Testis (tissue), 3 donors: ENCODE results near the gene KCNA5. TPM values are rescaled to one million over a fixed set of nuclear protein-coding genes. Genes with fewer than 3 reads are reported as not detected.

Source experiments
- DNase-seq: peaks from one replicate; pipeline ENCODE4 v3.0.0-alpha.2; 2019
- H3K27ac ChIP-seq, 2 donors: fragments of 200-600 bp; sonication (generic); one replicate each; pipeline ENCODE4 v1.5.1; 2019
- H3K27me3 ChIP-seq: fragments of 200-600 bp; sonication (generic); one replicate; pipeline ENCODE4 v1.5.1; 2019
- H3K36me3 ChIP-seq: fragments of 200-600 bp; sonication (generic); one replicate; pipeline ENCODE4 v1.5.1; 2017; ENCODE audit warnings: low read depth; ENCODE audit errors: missing control alignments
- H3K4me1 ChIP-seq: fragments of 200-600 bp; sonication (generic); one replicate; pipeline ENCODE4 v1.5.1; 2019
- H3K4me3 ChIP-seq, 2 donors: fragments of 200-600 bp; sonication (generic); one replicate each; pipeline ENCODE4 v1.5.1; 2017 to 2019
- H3K9me3 ChIP-seq: fragments of 200-600 bp; sonication (generic); one replicate; pipeline ENCODE4 v1.5.1; 2017
- POLR2A ChIP-seq: fragments of 450-650 bp; IDR thresholded peaks from one replicate; pipeline ENCODE4 v1.6.1; 2017; ENCODE audit warnings: antibody characterized with exemption, mild to moderate bottlenecking, moderate library complexity
- WGBS, 2 donors: methylation state at CpG; one replicate each; pipeline ENCODE4 v1.1.5; 2018; 5-methylcytosine and 5-hydroxymethylcytosine counted together
- intact Hi-C: fragments of 100-400 bp; cut with DNase I; formaldehyde crosslinking; loops from one replicate; pipeline ENCODE4 v1.15.1; 2023; ENCODE audit warnings: low total_unique reads
- polyA plus RNA-seq: library from polyadenylated mRNA; stranded (reverse); fragments of 350-450 nt; fragmentation: Illumina TruSeq; extraction: RNeasy Lipid Tissue Mini Kit (QIAGEN cat#74804); gene quantifications from one replicate; pipeline ENCODE4 v1.2.3, GENCODE V29; 2014; ENCODE audit warnings: low read depth, low replicate concordance; ENCODE audit not compliant: insufficient read depth
- total RNA-seq, 2 donors: library from RNA; depleted of rRNA; stranded (reverse); fragments of >200 nt; gene quantifications; one replicate each; pipeline ENCODE4 v1.2.3, GENCODE V29; 2016
- TF ChIP-seq, protein P1 (sequence below), 3 experiments: fragments of 450-650 bp in 2 of 3; fragments of 200-600 bp in 1 of 3; sonication (generic) in 1 of 3; IDR thresholded peaks; one replicate each; pipeline ENCODE4 v1.5.1; 2016 to 2019; ENCODE audit warnings: antibody characterized with exemption in 3 of 3, mild to moderate bottlenecking in 2 of 3, moderate library complexity in 1 of 3

KCNA5 gene
- total and polyA plus RNA-seq, 3 donors from 2014 or later: 0.25 to 0.94 (median 0.79) TPM

- intact Hi-C loops: no loop called here
- Histone ChIP-seq H3K4me1 (no peaks in the 10 kb centered on the region), H3K4me3 (no peak overlapping the region), H3K27me3 (no peaks in the 10 kb centered on the region), H3K36me3 (no peaks in the 10 kb centered on the region), H3K27ac (no peak overlapping the region), H3K9me3 (no peaks in the 10 kb centered on the region)
- no peak for TF ChIP-seq POLR2A
- TF ChIP-seq, protein P1, sequence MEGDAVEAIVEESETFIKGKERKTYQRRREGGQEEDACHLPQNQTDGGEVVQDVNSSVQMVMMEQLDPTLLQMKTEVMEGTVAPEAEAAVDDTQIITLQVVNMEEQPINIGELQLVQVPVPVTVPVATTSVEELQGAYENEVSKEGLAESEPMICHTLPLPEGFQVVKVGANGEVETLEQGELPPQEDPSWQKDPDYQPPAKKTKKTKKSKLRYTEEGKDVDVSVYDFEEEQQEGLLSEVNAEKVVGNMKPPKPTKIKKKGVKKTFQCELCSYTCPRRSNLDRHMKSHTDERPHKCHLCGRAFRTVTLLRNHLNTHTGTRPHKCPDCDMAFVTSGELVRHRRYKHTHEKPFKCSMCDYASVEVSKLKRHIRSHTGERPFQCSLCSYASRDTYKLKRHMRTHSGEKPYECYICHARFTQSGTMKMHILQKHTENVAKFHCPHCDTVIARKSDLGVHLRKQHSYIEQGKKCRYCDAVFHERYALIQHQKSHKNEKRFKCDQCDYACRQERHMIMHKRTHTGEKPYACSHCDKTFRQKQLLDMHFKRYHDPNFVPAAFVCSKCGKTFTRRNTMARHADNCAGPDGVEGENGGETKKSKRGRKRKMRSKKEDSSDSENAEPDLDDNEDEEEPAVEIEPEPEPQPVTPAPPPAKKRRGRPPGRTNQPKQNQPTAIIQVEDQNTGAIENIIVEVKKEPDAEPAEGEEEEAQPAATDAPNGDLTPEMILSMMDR (IDR thresholded peaks at IDR 0.05): no peak
- WGBS, 2 donors: 82 to 85% methylated on average over 6 of the region's 6 CpGs
- DNase-seq: no peak
Observed at GRCh38 chr12:5035618-5036017, 8.1 kb upstream of the KCNA5 start.

GRCh38 chr12:5036031-5036430 lies 7.6 kb upstream of the KCNA5 start:
- Histone ChIP-seq H3K27ac (no peak overlapping the region), H3K9me3 (no peaks in the 10 kb centered on the region), H3K4me1 (no peaks in the 10 kb centered on the region), H3K27me3 (no peaks in the 10 kb centered on the region), H3K36me3 (no peaks in the 10 kb centered on the region), H3K4me3 (no peak overlapping the region)
- no peak for DNase-seq
- WGBS, 2 donors: 82 to 86% methylated on average over 7 of the region's 7 CpGs
- TF ChIP-seq POLR2A: no peak
- TF ChIP-seq, protein P1 (IDR thresholded peaks at IDR 0.05): no peak
- intact Hi-C loops: no loop called here

DNA sequence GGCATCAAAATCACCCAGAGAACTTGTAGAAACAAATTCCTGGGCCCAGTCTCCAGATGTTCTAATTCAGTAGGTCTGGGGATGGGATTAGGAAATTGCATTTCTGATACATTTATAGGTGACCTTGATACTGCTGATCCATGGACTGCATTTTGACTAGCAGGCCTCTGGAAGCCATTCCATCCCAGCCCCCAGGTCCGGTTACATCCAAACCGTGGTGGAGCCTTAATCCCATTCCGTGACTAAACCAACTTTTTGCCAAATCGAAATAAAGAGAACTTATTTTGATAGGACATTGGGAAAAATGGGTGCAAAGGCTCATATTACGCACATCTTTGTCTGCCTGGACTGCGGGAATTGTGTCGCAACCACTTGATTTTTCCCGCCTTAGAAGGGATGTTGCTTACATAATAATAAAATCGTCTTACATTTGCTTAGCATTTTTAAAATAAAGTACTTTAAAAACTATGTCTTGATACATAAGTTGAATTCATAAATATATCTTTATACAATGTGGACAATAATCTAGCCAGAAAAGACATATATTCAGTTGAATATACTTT lies 5.8 kb upstream of the KCNA5 start:
- DNase-seq: no peak
- intact Hi-C loops: no loop called here
- H3K36me3 ChIP-seq: no peaks in the 10 kb centered on the region
- no peaks in the 10 kb centered on the region for H3K4me1 ChIP-seq
- TF ChIP-seq, protein P1 (IDR thresholded peaks at IDR 0.05): no peak
- no peak for TF ChIP-seq POLR2A
- H3K9me3 ChIP-seq: no peaks in the 10 kb centered on the region
- WGBS, 2 donors: 85 to 93% methylated on average over 9 of the region's 9 CpGs
- H3K27me3 ChIP-seq: no peaks in the 10 kb centered on the region
- no peak overlapping the region for H3K4me3 ChIP-seq
- no peak overlapping the region for H3K27ac ChIP-seq

DNA sequence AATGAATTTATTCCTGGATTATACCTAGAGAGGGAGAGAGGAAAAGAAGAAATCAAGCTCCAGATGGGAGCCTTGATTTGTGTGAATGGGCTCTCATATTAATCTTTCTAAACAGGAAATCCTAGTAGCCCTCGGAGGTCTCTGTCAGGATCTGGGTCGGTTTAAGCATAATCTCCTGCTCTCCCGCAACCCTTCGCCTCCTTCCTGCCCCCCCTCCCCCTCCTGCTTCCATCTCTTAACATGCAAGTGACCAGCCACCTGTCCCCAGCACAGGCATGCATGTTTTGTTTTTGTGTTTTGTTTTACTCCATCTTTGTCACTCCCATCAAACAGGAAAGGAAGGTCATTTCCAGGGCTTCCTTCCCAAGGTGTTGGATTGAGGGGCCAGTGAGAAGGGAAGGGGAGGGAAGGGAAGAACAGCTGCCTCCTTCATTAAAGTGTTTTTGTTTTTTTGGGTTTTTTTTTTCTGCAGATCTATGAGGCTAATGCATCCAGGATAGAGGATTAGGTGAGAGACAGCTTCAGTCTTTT lies 4.8 kb upstream of the KCNA5 start:
- no peak for DNase-seq
- H3K4me1 ChIP-seq: no peaks in the 10 kb centered on the region
- WGBS, 2 donors: 43 to 44% methylated on average over 4 of the region's 4 CpGs
- H3K4me3 ChIP-seq: no peak overlapping the region
- no peaks in the 10 kb centered on the region for H3K27me3 ChIP-seq
- TF ChIP-seq, protein P1 (IDR thresholded peaks at IDR 0.05): no peak
- no peak for TF ChIP-seq POLR2A
- no peak overlapping the region for H3K27ac ChIP-seq
- intact Hi-C loops: no loop called here
- H3K36me3 ChIP-seq: no peaks in the 10 kb centered on the region
- no peaks in the 10 kb centered on the region for H3K9me3 ChIP-seq

GRCh38 chr12:5039815-5040214 lies 3.9 kb upstream of the KCNA5 start:
- WGBS, 2 donors: 84 to 89% methylated on average over 2 to 3 of the region's 3 CpGs

More at GRCh38 chr12:5039815-5040214, 3.9 kb upstream of the KCNA5 start:
- Histone ChIP-seq H3K27me3 (no peaks in the 10 kb centered on the region), H3K4me3 (no peak overlapping the region), H3K9me3 (no peaks in the 10 kb centered on the region), H3K4me1 (no peaks in the 10 kb centered on the region), H3K36me3 (no peaks in the 10 kb centered on the region), H3K27ac (no peak overlapping the region)
- no peak for TF ChIP-seq POLR2A
- TF ChIP-seq, protein P1 (IDR thresholded peaks at IDR 0.05): no peak
- intact Hi-C loops: no loop called here
- DNase-seq: no peak
